ENCODE data around the gene RPL18A.

Gene RPL18A

GRCh38 chr19:17909003-17909732 lies 49.5 kb downstream of the RPL18A start:
- DNase-seq (ENCODE audit: low read depth, low spot score) = peak; percentile 57

GRCh38 chr19:17910791-17911360 lies 51.2 kb downstream of the RPL18A start:
- DNase-seq (ENCODE audit: low read depth, low spot score) = peak; percentile 25
